K562 (cell line): Measurements from ENCODE around the gene PAN2. TPM values are rescaled to one million over a fixed set of nuclear protein-coding genes. Genes with fewer than 3 reads are reported as not detected.

Experiments
- BRCA1 ChIP-seq, 2 experiments: fragments of 450-650 bp in 1 of 2; sonication (generic) in 1 of 2; formaldehyde crosslinking in 1 of 2; IDR thresholded peaks; 2 replicates each; pipeline versions ENCODE4 v1.5.0 to v1.6.1; 2017 to 2020; ENCODE audit warnings: mild to moderate bottlenecking in 1 of 2, missing genetic modification reagents in 1 of 2
- BRF2 ChIP-seq: IDR thresholded peaks from 3 replicates; pipeline ENCODE4 v1.6.1; 2011; ENCODE audit warnings: borderline replicate concordance, mild to moderate bottlenecking; ENCODE audit not compliant: insufficient read length, insufficient read depth
- HCFC1 ChIP-seq: IDR thresholded peaks from 2 replicates; pipeline ENCODE4 v1.6.1; 2012; ENCODE audit warnings: low read depth, low read length, improper control_type of control experiment
- HES1 ChIP-seq: fragments of 450-650 bp; IDR thresholded peaks from 2 replicates; pipeline ENCODE4 v1.6.1; 2016; ENCODE audit warnings: low read depth, mild to moderate bottlenecking, moderate library complexity
- ILK ChIP-seq: fragments of 450-650 bp; IDR thresholded peaks from 2 replicates; pipeline ENCODE4 v1.6.1; 2016; ENCODE audit warnings: missing genetic modification characterization, low read depth, mild to moderate bottlenecking, missing compliant biosample characterization, moderate library complexity, borderline replicate concordance
- IRF9 ChIP-seq: fragments of 450-650 bp; IDR thresholded peaks from 2 replicates; pipeline ENCODE4 v1.6.1; 2016; ENCODE audit warnings: missing biosample characterization, missing genetic modification characterization
- KDM2B ChIP-seq: fragments of 250-450 bp; sonication (Bioruptor Pico); IDR thresholded peaks from 2 replicates; pipeline ENCODE4 v1.8.0; 2021; ENCODE audit warnings: mild to moderate bottlenecking, moderate library complexity
- NELFE ChIP-seq: IDR thresholded peaks from 2 replicates; pipeline ENCODE4 v1.6.1; 2011; ENCODE audit warnings: mild to moderate bottlenecking; ENCODE audit not compliant: insufficient read depth, insufficient read length
- PHB ChIP-seq: fragments of 250-450 bp; sonication (Bioruptor Pico); IDR thresholded peaks from 2 replicates; pipeline ENCODE4 v1.5.0; 2021
- PRPF4 ChIP-seq: fragments of 200-400 bp; formaldehyde crosslinking; IDR thresholded peaks from one replicate; pipeline ENCODE4 v1.6.1; 2017; ENCODE audit warnings: low read length, low read depth, mild to moderate bottlenecking; ENCODE audit not compliant: insufficient read depth, poor library complexity, severe bottlenecking
- SMARCB1 ChIP-seq: IDR thresholded peaks from 2 replicates; pipeline ENCODE4 v1.6.1; 2011; ENCODE audit warnings: improper control_type of control experiment, low read depth; ENCODE audit not compliant: insufficient read length
- TFE3 ChIP-seq: fragments of 450-650 bp; formaldehyde crosslinking; IDR thresholded peaks from 2 replicates; pipeline ENCODE4 v1.4.0; 2020; ENCODE audit warnings: mild to moderate bottlenecking, mixed read lengths
- ZBTB2 ChIP-seq: fragments of 450-650 bp; IDR thresholded peaks from 2 replicates; pipeline ENCODE4 v1.6.1; 2016; ENCODE audit warnings: antibody characterized with exemption
- ZBTB34 ChIP-seq: fragments of 250-450 bp; sonication (Bioruptor Pico); IDR thresholded peaks from 2 replicates; pipeline ENCODE4 v1.8.0; 2021; ENCODE audit warnings: mild to moderate bottlenecking, moderate library complexity
- ZNF174 ChIP-seq: fragments of 250-450 bp; sonication (Bioruptor Pico); IDR thresholded peaks from 2 replicates; pipeline ENCODE4 v1.4.0; 2020; ENCODE audit warnings: mild to moderate bottlenecking
- polyA plus RNA-seq, 8 experiments: library from polyadenylated mRNA; depleted of rRNA in 4 of 8; stranded (reverse) in 5 of 8; unstranded in 3 of 8; fragments of >200 nt; fragmentation: Nextera tagmentation in 2 of 8; fragmentation: Illumina TruSeq in 1 of 8; extraction: Ambion mirVana in 2 of 8; extraction: Trizol in 1 of 8; gene quantifications; 2 replicates each; pipeline versions ENCODE4 v1.2.1 to v1.2.3, GENCODE V29; 2011 to 2014; ENCODE audit warnings: inconsistent platforms in 1 of 8, missing spikeins in 1 of 8
- total RNA-seq, 7 experiments: library from RNA; depleted of rRNA in 6 of 7; stranded (reverse); fragments of >200 nt in 6 of 7; fragmentation: Illumina TruSeq in 2 of 7; extraction: Trizol in 2 of 7; gene quantifications; 2 replicates each; pipeline versions ENCODE4 v1.2.1 to v1.2.3, GENCODE V29; 2011 to 2021; ENCODE audit warnings: low replicate concordance in 1 of 7
- TF ChIP-seq, protein P1 (sequence below): fragments of 450-650 bp; IDR thresholded peaks from 2 replicates; pipeline ENCODE4 v1.6.1; 2018; ENCODE audit warnings: mild to moderate bottlenecking, low read depth; ENCODE audit not compliant: partially characterized antibody

Gene PAN2
- total and polyA plus RNA-seq, 9 of the 15 experiments (the other 6 are each of a cell fraction or from before 2014, with no cell fraction given) = 15.0 to 66.1 (median 25.9) TPM

GRCh38 chr12:56336361-56337167, 2.8 kb upstream of the PAN2 start (continued):
- TF ChIP-seq ZNF174 (no peak), SMARCB1 (no peak), PHB (CRISPR knock-in tag) (no peak), TFE3 (no peak), KDM2B (CRISPR knock-in tag) (no peak), NELFE (no peak), ZBTB2 (peak; percentile 54; the same call in 1 of the 2 replicates), BRCA1 (IDR thresholded peaks at IDR 0.05) (no peak), BRCA1 (CRISPR knock-in tag; IDR thresholded peaks at IDR 0.05) (no peak), IRF9 (tag) (no peak), HCFC1 (peak; percentile 55; the same call in 1 of the 2 replicates), ILK (tag) (no peak), HES1 (no peak), PRPF4 (no peak), BRF2 (no peak), ZBTB34 (CRISPR knock-in tag) (no peak)
- TF ChIP-seq, protein P1, sequence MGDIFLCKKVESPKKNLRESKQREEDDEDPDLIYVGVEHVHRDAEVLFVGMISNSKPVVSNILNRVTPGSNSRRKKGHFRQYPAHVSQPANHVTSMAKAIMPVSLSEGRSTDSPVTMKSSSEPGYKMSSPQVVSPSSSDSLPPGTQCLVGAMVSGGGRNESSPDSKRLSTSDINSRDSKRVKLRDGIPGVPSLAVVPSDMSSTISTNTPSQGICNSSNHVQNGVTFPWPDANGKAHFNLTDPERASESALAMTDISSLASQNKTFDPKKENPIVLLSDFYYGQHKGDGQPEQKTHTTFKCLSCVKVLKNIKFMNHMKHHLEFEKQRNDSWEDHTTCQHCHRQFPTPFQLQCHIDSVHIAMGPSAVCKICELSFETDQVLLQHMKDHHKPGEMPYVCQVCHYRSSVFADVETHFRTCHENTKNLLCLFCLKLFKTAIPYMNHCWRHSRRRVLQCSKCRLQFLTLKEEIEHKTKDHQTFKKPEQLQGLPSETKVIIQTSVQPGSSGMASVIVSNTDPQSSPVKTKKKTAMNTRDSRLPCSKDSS = no peak
